Adrenal gland (tissue), 12 donors: ENCODE results near the gene MSH2. TPM values are rescaled to one million over a fixed set of nuclear protein-coding genes. Genes with fewer than 3 reads are reported as not detected.

Experiments used
- DNase-seq, 7 donors: peaks; one replicate each; pipeline ENCODE4 v3.0.0-alpha.2; 2019 to 2020
- H3K27ac ChIP-seq, 5 donors: fragments of 200-600 bp; sonication (generic) in 4 of 5; 1 replicate in 3 of 5; 2 replicates in 2 of 5; pipeline versions ENCODE4 v1.5.1 to v1.8.0; 2016 to 2020; ENCODE audit warnings: mild to moderate bottlenecking in 1 of 5
- H3K27me3 ChIP-seq: fragments of 200-600 bp; 2 replicates; pipeline ENCODE4 v1.8.0; 2021
- H3K36me3 ChIP-seq, 2 donors: fragments of 200-600 bp; replicated peaks in 1 of 2; 1 replicate in 1 of 2; 2 replicates in 1 of 2; pipeline versions ENCODE4 v1.5.1 to v1.8.0; 2018 to 2022
- H3K4me1 ChIP-seq, 2 donors: fragments of 200-600 bp; replicated peaks in 1 of 2; 1 replicate in 1 of 2; 2 replicates in 1 of 2; pipeline versions ENCODE4 v1.5.1 to v1.8.0; 2018 to 2021
- H3K4me3 ChIP-seq, 4 donors: fragments of 200-600 bp; sonication (generic) in 3 of 4; one replicate each; pipeline ENCODE4 v1.5.1; 2016 to 2018
- H3K9me3 ChIP-seq, 3 donors: fragments of 200-600 bp; sonication (generic) in 1 of 3; replicated peaks in 1 of 3; 1 replicate in 2 of 3; 2 replicates in 1 of 3; pipeline versions ENCODE4 v1.5.1 to v1.8.0; 2016 to 2021
- POLR2A ChIP-seq, 2 donors: fragments of 450-650 bp; IDR thresholded peaks; one replicate each; pipeline ENCODE4 v1.6.1; 2017; ENCODE audit warnings: antibody characterized with exemption in 2 of 2, mild to moderate bottlenecking in 2 of 2, moderate library complexity in 1 of 2
- WGBS, 4 donors: extraction: QIAGEN DNeasy Blood & Tissue Kit in 2 of 4; methylation state at CpG; one replicate each; pipeline versions ENCODE4 v1.1.5 to v1.1.7; 2013 to 2017; 5-methylcytosine and 5-hydroxymethylcytosine counted together
- intact Hi-C, 2 donors: fragments of 100-400 bp; cut with DNase I; formaldehyde crosslinking; loops; one replicate each; pipeline versions ENCODE4 v1.14.1 to v1.15.0; 2022 to 2023
- polyA plus RNA-seq, 3 donors: library from polyadenylated mRNA; stranded (reverse); fragments of 200-250 nt in 2 of 3; fragments of 350-450 nt in 1 of 3; fragmentation: Illumina TruSeq in 1 of 3; extraction: RNeasy Lipid Tissue Mini Kit (QIAGEN cat#74804) in 1 of 3; gene quantifications; one replicate each; pipeline ENCODE4 v1.2.3, GENCODE V29; 2013 to 2014
- total RNA-seq, 9 donors: library from RNA; depleted of rRNA in 4 of 9; stranded (reverse); fragments of >200 nt in 4 of 9; fragments of 120-200 nt in 1 of 9; fragmentation: NEBNext Ultra II Directional in 1 of 9; extraction: Animal tissue kit (Norgen Biotek cat#: 25700) in 1 of 9; gene quantifications; one replicate each; pipeline versions ENCODE4 v1.1.0 to v1.2.4, GENCODE V29; 2013 to 2023
- TF ChIP-seq, protein P1 (sequence below), 6 experiments: fragments of 450-650 bp in 4 of 6; fragments of 200-600 bp in 2 of 6; sonication (generic) in 1 of 6; IDR thresholded peaks; 1 replicate in 5 of 6; 2 replicates in 1 of 6; pipeline versions ENCODE4 v1.5.1 to v1.8.0; 2016 to 2021; ENCODE audit warnings: antibody characterized with exemption in 6 of 6, mild to moderate bottlenecking in 2 of 6, moderate library complexity in 1 of 6
- donor health status: healthy with polysubstance abuse.
- donor health status: Bipolar disorder and iron deficiency.
- donor health status: DM: yes; HTN: yes; CAD: no.
- donor health status: DM: no; HTN: no; CAD: no.
- donor health status: DM: no; HTN: no; CAD: no.
- donor health status: DM: yes; HTN: yes; CAD: no.

Gene MSH2
- total and polyA plus RNA-seq, 12 donors = 3.9 to 44.8 (median 11.9) TPM

DNA sequence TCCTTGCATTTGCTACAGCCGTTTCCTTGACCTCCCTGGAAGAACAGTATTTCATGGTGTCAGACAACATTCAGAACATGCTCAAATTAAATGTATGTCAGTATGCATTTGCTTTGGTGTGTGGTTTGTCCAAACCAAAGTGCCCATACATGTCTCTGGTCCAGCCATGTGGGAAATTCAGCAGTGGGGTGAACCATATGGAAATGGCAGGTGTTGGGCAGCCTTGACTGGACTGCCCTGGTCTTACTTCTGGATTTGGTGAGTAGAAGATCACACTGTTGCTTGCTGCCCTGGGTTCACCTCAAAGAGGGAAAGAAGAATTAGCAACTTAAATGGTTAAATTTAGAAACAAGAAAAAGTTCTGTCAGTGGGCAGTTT is 84.5 kb downstream of the MSH2 start:
- Histone ChIP-seq H3K27me3 (no peaks in the 10 kb centered on the region), H3K4me3 (no peak overlapping the region), H3K36me3 (no peaks in the 10 kb centered on the region), H3K9me3 (no peaks in the 10 kb centered on the region), H3K27ac (no peak overlapping the region), H3K4me1 (no peaks in the 10 kb centered on the region)
- TF ChIP-seq POLR2A (IDR thresholded peaks at IDR 0.05) = no peak
- TF ChIP-seq, protein P1, sequence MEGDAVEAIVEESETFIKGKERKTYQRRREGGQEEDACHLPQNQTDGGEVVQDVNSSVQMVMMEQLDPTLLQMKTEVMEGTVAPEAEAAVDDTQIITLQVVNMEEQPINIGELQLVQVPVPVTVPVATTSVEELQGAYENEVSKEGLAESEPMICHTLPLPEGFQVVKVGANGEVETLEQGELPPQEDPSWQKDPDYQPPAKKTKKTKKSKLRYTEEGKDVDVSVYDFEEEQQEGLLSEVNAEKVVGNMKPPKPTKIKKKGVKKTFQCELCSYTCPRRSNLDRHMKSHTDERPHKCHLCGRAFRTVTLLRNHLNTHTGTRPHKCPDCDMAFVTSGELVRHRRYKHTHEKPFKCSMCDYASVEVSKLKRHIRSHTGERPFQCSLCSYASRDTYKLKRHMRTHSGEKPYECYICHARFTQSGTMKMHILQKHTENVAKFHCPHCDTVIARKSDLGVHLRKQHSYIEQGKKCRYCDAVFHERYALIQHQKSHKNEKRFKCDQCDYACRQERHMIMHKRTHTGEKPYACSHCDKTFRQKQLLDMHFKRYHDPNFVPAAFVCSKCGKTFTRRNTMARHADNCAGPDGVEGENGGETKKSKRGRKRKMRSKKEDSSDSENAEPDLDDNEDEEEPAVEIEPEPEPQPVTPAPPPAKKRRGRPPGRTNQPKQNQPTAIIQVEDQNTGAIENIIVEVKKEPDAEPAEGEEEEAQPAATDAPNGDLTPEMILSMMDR (IDR thresholded peaks at IDR 0.05) = no peak
- intact Hi-C loops = no loop called here
- 45 to 68% (median 53%) methylated on average over 1 of the region's 1 CpG for WGBS, 4 donors
- DNase-seq = no peak

DNA sequence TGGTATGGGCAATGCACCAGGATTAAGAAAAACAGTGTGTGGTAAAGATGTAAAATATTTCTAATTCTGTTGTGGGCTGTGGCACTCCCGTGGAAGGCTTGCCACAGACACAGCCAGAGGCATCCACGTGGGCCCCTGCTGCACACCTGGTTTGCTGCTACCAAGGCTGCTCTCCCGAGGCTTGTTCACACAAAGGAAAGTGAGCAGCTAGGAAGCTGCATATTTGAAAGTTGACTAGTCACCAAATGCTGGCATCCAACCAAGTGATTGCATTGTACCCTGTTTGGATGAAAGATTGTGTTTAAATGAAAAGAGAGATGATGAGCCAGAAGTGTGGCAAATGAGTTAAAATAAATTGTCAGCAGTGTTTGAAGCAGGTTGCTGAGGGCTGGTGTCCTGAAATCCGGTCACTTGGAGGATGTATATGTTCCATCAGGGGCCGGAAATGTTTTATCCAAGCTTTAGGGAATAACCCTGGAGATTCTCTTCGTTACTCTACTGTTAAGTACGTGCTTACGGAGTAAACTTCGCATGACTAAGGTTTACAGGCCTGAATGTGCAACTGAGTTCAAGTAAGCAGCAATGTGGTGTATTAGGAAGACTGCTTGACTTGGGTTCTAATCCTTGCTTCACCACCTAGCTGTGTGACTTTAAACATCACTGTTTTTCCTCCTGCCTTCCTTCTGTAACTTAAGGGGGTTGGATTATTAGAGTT is 86.1 kb downstream of the MSH2 start:
- DNase-seq = peak in 5 of 7 donors; percentile 28 to 65 (median 59)
- H3K4me3 ChIP-seq = no peak overlapping the region
- no peaks in the 10 kb centered on the region for H3K9me3 ChIP-seq
- intact Hi-C loops = no loop called here
- WGBS, 4 donors = 70 to 78% (median 75%) methylated on average over 9 of the region's 9 CpGs
- no peaks in the 10 kb centered on the region for H3K36me3 ChIP-seq
- no peak overlapping the region for H3K27ac ChIP-seq
- H3K27me3 ChIP-seq = no peaks in the 10 kb centered on the region
- TF ChIP-seq POLR2A (IDR thresholded peaks at IDR 0.05) = no peak
- TF ChIP-seq, protein P1 (IDR thresholded peaks at IDR 0.05) = no peak
- no peaks in the 10 kb centered on the region for H3K4me1 ChIP-seq

DNA sequence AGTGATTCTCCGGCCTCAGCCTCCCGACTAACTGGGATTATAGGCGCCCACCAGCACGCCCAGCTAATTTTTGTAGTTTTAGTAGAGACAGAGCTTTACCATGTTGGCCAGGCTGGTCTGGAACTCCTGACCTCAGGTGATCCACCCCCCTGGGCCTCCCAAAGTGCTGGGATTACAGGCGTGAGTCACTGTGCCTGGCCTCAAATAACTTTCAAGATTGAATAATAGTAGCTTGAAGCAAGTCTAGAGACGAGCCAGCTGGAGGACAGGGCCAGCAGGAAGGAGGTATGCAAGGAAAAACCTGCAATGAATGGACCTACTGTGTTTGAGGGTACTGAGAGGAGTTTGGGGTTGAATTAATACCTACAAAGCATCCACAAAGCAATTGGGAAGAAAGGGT is 87.5 kb downstream of the MSH2 start:
- H3K27me3 ChIP-seq = no peaks in the 10 kb centered on the region
- no peak for DNase-seq
- intact Hi-C loops = no loop called here
- H3K4me1 ChIP-seq = no peaks in the 10 kb centered on the region
- 82 to 91% (median 90%) methylated on average over 4 to 6 of the region's 6 CpGs for WGBS, 4 donors
- no peaks in the 10 kb centered on the region for H3K36me3 ChIP-seq
- TF ChIP-seq, protein P1 (IDR thresholded peaks at IDR 0.05) = no peak
- H3K9me3 ChIP-seq = no peaks in the 10 kb centered on the region
- no peak overlapping the region for H3K4me3 ChIP-seq
- H3K27ac ChIP-seq = no peak overlapping the region

DNA sequence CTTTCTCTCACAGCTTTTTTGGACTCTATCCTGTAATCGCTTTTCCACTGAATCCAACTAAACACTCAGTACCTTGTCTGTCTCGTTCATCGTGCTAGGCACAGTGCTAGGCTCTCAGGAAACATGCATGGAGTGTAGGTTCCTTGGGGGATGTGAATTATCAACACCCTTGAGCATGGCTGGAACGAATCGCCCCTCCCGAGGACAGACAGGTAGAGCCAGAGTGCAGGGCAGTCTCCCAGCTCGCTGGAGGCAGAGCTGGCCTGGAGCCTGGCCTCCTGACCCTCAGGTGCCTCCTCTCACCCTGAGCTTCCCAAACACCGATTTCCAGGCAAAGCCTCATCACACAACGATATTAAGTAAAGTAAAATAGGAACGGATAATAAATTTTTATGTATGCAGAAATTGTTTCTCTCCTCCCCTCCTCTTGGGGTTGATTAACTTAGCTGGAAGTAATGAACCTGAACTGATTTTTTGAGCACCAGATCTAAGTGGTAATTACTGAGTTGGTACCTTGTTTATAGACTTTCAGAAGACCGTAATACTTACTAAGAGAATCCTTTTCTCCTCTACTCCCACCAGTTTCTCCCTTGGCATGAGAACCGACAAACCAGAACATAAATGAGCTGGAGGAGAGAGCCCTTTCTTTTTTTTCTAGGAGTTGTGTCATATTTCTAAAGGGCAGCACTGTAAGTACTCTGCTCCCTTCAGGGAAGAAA is 90.5 kb downstream of the MSH2 start:
- no peak overlapping the region for H3K27ac ChIP-seq
- H3K27me3 ChIP-seq = no peaks in the 10 kb centered on the region
- DNase-seq = no peak
- H3K4me3 ChIP-seq = no peak overlapping the region
- 87 to 92% (median 90%) methylated on average over 11 to 12 of the region's 12 CpGs for WGBS, 4 donors
- H3K4me1 ChIP-seq = no peaks in the 10 kb centered on the region
- H3K9me3 ChIP-seq = no peaks in the 10 kb centered on the region
- H3K36me3 ChIP-seq = no peaks in the 10 kb centered on the region
- intact Hi-C loops = no loop called here
- TF ChIP-seq, protein P1 (IDR thresholded peaks at IDR 0.05) = no peak
- no peak for TF ChIP-seq POLR2A (IDR thresholded peaks at IDR 0.05)
